ENCODE measurements around the gene IPPK.

IPPK gene

DNA sequence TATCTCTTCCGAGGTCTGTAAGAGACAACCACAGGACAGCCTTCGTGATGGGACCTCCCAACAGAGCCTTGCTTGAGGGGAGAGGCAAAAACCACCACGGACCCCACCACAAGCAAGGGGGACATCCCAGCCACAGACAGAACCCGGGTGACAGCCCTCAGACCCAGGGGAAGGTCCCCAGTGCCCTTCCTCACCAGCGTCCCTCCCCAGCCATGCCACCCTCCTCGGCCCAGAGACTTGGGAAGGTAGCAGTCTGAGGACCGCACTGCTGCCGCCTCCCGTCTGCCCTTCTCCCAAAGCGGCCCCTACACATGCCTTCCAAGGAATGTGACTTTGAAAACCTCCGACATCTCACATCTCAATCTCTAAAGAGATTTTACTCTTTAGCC lies 13.4 kb downstream of the IPPK start:
- no peak for DNase-seq

DNA sequence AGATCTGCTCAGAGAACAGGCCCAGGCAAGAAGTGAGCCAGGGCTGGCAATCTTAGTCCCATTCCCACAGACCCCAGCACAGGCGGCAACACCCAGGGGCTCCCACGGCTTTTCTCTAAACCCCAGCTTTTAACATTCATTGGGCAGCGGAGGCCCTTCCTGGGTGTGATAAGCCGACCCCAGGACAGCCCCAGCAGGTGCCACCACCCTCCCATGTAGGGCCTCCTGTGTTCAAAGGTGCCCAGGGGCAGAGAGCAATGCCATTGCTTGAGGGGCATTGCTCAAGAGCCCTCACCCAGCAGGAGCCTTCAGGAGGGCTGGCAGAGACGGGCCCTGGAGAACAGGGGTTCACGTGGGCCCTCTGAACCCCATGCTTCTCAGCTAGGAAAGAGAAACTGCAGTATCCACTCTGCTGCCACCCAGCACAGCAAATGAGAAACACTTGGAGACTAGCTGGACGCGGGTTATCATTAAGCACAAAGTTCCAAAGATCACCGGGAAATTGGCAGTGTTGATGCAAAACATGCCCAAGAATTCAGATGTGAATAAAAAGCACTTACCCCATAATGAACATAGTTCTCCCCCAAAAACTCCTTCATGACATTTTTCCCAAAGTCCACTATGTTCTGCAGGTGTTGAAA lies 13.9 kb downstream of the IPPK start:
- DNase-seq, result no peak

DNA sequence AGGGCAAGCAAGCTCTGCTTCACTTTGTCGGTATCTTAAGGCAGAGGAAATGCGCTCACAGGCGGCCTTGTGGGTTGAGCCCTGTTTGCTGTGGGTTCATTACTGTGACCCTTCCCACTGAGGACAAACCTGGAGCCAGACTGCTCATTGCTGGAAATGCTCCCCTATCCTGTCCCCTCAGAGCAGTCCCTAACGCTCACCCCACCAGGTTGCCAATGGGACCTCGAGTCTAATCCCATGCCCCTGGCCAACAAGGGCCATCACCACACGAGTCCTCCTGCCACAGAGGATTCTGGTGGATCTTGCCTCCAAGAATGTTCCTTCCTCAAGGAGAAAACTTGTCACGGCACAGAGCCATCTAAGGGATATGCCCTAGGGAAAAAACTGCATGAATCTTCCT lies 14.6 kb downstream of the IPPK start:
- DNase-seq, result no peak

- DNase-seq, result no peak
Measured at GRCh38 chr9:92654481-92655301, 15.2 kb downstream of the IPPK start.

DNA sequence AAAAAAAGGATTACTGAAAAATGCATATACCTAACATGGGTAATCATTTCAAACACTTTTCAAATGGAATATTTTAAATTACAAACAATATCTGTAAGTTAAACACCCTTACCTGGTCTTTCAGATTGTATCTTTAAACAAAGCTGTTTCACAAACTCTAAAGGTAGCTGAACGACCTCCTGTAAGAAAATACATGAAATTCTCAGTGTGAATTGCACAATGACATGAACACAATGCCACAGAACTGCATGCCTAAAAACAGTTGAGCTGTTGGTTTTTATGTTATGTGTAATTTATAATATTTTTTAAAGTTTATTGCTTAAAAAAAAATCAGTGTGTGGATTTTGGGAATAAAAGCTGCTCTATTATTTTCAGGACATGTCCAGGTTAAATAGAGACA lies 17.5 kb downstream of the IPPK start:
- no peak for DNase-seq

DNA sequence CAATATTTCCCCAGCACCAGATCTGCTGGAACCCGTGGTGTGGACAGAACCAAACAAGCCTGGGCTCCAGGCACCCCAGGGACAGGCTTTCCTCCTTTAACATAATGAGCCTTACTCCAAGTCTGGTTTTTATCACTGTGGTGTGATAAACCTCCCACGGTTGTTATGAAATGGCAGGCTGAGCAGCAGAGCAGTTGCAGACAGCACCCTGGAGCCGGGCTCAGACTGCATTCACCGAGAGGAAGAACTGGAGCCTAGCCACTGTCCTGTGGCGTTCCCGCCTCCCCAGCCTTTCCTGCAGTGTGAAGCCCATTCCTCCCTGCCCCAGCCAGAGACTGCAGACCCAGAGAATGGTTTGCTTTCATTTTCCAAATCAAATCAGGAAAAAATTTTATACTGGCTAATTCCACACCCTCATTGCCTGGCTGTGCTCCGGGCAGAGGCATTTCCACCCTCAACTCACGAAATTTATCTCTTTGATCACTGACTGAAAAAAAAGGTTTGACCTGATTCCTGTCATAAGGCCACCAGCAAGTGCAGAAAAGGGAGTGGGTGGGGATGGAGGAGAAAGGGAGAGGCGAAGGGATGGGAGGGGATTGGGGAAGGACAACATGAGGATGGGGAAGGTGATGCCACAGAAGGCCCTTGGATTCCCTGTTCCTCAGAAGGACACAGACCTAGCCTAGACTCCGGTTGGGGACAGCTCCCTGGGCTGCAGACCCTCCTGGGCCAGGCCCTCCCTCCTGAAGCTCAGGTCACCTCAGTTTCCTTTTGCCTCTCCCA lies 18.9 kb downstream of the IPPK start:
- DNase-seq, result no peak

GRCh38 chr9:92650296-92650695 lies 19.6 kb downstream of the IPPK start:
- DNase-seq, result no peak

DNA sequence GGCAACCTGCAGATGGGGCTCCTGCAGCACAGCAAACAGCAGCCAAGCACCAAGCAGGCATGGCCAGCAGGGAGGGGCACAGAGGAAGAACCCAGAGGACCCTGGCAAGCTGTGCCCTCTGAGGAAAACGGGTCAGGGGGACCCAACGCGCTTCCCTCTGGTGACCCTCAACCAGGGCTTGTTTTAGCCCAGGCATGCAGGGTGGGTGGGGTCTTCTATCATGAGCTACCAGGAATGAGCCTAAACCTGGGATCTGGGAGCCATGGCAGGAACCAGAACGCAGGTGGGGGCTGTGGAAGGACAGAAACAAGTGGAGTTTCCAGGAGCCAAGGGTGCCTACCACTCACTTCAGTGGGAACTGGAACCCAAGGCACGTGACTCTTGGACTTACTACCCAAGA lies 20.9 kb downstream of the IPPK start:
- no peak for DNase-seq

DNA sequence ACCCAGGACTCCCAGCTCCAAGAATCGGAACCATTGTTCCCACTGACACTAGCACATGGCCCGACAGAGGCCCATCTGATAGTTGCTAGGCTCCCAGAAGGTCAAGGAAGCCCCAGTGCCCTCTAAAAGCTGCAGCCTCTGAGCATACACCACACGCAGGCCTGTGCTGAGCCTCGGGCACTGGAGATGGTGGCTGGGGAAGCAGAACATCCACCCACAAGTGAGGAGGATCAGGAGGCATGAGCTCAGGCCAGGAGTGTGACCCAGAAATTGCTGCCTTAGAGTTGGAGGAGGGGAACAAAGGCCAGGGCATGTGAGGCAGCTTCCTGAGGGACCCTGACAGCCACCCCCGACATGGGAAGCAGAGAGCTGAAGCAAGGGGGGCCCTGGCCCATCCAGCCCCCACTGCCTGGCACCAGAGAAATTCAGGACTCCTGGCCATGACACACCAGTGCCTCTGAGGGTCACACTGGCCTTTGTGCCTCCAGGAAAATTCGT lies 21.4 kb downstream of the IPPK start:
- no peak for DNase-seq

DNA sequence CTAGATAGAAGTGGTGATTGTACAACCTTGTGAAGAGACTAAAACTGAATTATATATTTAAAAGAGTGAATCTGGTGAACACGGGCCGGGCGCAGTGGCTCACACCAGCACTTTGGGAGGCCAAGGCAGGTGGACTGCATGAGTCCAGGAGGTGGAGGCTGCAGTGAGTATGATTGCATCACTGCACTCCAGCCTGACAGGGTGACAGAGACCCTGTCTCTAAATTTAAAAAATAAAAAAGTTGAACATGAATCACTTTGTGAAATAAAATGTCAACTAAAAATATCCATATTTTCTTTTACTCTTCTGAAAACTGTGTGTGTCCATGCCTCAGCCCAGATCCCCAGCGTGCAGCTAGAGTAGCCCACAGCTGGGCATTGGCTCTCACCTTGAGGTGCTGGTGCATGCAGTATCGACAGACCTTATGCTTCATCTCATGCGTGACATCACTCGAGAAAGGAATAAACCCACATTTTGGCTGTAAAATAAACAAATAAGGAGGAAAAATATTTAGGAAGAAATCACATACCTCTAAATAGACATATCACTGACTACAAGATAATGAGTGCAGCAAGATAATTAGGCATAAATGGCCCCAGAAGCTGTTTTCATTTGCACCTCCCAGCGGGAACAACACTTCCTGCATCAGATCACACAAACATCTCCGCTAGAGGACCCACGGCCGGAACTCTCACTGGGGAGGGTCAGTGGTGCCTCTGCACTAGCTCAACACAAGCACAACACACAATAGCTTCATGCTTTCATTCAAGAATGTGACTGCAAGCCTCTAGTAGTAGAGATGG lies 22.1 kb downstream of the IPPK start:
- DNase-seq, result no peak

- no peak for DNase-seq
Measured at GRCh38 chr9:92645041-92645440, 24.9 kb downstream of the IPPK start.

DNA sequence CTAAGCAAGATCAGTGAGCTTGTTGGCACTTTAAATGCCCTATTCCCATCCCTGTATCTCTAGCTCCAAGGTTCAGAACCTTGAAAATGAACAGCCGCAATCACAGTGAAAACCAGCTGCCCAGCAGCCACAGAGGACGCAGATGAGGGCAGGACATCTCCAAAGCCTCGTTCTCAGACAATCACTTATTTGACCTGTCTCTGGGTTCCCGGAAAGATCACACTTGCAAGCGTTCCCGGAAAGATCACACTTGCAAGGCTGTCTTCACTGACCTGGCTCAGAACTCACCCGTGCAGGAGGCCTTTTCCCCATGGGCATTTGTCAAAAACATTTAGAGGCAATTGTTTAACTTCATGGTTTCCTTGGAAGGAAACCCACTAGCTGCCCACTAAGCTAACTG lies 25.7 kb downstream of the IPPK start:
- DNase-seq, result no peak

GRCh38 chr9:92642564-92642963 lies 27.4 kb downstream of the IPPK start:
- DNase-seq, result no peak

DNA sequence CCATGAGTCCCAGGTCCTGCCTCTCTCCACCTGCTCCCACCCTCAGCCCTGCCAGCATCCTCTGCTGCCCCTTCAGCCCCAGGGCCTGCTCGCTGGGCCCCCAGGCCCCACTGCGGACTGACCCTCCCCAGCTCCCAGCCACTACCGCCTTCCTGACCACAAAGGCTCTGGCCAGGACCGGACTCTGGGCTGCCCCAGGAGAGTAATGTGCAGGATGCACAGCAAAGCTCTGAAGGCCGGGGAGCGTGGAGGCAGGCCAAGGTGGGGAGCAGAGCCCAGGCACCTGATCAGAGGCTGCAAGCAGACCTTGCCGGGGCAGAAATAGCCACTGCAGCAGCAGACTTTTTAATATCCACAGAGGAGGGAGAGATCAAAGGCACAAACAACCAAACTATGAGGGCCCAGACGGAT lies 27.9 kb downstream of the IPPK start:
- no peak for DNase-seq

DNA sequence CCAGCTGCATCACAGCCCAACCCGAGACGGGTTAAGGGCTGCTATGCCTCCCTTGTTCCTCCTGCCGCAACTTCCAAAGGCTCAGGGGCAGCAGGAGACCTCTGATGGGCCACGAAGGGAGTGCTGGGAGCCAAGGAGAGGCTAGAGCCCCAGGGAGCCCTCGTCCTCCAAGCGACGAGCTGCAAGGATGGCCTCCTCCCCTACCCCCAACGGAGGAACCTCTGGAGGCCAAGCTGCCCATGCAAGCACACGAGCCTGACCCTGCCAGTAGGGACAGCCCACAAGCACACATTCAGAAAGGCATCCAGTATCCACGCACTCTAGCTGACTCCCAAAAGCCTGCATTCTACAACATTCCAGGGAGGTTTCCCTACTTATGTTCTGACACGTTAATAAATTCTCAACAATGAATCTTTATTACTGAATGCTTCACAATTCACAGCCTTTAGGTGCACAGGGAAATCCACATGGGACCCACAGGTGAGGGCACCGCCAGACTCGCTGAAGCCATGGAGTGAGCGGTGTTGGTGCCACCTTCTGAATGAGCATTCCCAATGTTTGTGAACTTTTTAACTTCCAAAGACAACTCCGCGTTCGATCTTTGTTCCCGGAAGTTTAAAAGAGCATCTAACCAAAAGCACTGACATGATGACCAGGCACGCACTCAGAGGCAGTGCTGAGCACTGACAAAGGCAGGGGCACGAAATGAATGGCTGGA lies 28.7 kb downstream of the IPPK start:
- no peak for DNase-seq

DNA sequence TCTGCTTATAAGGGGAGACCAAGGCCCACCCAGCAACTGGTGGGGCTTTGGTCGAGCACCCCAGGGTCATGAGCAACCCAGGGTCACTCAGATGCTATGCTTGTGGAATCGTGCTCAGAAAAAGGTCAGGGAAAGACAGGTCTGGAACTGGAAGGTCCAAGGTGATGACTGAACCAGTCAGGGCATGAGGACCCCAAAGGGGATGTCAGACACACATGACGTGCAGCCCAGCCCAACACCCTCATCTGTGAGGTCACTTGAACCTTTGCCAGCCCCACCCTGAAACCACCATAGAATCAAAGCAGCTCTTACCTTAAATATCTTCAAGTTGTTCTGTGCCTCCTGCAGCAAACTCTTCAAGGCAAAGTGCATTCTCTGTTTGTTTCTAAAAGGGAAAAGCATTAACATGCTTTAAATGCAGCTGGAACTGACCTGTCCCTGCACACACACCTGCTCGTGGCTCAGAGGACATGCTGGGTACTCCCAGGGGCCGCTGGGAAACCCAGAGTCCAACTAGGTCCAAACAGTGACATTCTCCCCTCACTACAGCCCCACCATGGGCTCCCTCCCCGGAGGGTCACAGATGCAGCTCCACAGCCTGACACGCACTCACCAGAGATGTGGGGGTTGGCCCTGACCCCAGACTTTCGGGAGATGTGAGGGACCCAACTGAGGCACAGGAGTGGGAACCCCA lies 29.4 kb downstream of the IPPK start:
- no peak for DNase-seq

DNA sequence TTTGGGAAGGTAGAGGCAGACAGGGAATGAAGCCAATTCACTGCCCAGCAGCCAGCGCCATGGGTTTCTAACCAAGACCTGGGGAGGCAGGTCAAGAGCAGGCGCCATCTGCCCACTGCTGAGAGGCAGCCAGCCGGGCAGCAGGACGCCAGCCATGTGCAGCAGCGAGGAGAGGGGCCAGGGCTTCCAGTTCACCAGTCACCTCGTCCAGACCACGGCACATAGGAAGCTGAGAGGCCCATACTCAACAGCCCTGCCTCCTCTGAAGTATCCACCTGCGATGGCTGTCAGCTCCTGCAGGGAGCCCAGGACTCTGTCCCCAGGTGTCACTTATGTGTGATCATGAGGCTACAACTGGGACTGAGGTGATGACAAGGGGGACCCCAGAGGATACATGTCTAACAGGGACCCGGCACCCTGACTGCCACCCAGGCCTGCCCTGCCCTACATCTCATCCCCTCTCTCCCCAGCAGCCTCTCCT lies 30.1 kb downstream of the IPPK start:
- DNase-seq, result no peak

DNA sequence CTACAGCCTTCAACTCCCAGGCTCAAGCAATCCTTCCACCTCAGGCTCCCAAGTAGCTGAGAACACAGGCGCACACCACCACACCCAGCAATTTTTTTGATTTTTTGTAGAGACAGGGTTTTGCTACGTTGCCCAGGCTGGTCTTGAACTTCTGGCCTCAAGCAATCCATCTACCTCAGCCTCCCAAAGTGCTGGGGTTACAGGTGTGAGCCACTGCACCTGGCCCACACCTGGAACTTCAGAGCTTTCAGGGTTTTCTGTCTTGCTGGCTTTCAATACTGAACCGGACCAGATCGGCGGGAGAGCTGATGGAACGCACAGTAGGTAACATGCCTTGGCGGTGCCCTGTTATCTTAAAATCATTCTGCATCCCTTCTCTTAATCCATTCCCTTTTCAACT lies 30.8 kb downstream of the IPPK start:
- no peak for DNase-seq

DNA sequence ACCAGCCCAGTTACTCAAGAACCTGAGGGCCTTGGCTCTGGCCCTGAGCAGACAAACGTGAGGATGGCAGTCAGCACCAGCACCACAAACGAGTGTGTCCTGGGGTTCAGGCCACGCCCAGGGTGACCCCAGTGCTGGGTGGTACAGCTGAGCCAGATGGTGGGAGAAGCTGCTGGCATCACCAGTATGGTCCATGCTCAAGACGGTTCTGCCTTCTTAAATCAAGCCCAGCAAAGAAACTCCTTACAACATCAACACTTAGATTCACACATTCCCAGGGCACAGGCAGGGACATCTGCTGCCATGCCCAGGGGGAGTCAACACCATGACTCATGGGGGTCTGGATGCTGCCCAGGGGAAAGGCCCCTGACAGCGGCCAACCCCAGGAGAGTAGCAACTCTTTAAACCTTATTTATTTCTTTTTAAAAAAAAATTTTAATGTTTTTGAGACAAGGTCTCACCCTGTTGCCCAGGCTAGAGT lies 31.3 kb downstream of the IPPK start:
- no peak for DNase-seq

DNA sequence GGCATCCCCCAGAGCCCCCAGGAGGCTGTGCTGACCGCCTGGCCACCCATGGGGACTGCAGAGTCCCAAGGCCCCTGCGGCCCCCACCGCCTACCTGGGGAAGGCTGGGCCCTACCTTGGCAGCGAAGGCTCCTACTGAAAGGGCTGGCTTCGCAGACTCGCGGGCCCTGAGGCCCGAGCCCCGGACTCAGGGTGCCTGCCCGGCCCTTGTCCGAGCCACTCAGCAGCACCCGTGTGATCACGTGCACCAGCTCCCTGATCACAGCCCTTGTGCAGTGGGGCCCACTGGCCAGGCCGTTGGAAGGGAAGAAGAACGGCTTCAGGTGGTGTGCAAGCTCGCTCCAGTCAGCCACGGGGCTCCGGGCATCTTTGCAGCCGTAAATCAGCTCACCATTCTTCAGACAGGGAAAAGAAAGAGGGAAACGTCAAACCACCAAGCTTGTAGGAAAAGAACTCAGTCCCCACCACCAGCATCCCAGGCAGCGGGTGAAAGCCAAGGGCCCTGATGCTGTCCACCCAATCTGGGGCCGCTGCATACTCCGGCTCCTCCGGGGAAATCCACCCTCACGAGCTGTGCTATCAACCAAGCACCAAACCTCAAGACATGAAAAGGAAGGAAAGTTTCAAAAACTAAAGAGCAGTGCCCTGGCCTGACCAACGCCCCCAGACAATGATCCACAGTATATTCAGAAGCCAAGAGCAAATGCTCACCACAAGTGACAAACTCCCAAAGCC lies 31.9 kb downstream of the IPPK start:
- no peak for DNase-seq

Measured in right forelimb (tissue), 1 donor.